Stimulated activated CD4-positive, alpha-beta T cell treated with anti-CD3 and anti-CD28 coated beads, Interleukin-15, amount 100 ng/mL, for 1 hour (primary cell): ENCODE measurements around the gene P4HB.

Experiments
- DNase-seq, 2 donors: peaks; one replicate each; pipeline ENCODE4 v3.0.0-alpha.2; 2020; ENCODE audit warnings: low read depth in 1 of 2, low spot score in 1 of 2

P4HB gene

DNA sequence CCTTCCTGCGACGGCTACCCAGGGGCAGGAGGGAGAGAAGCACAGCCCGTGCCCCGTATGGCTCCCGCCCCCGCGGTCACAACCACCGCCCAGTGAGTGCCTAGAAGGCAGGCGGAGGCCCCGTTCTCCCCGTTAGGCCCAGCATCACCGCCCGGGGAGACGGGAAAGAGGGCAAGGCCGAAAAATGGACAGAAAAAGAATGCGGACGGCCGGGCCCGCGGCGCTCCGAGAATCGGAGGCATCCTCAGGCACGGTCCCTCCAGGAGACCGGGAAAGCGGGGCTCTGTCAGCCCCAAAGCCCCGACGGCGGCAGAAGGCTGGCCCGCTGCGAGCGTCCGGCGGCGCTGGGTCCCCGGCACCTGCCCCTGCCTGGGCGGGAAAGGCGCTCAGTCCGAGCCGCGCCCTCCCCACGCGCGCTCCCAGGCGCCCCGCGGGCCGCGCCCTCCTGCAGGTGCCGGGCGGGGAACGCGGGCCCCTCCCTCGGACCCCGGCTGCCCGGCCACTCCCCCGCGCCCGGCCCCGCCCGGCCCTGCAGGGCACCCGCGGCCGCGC is 27.7 kb downstream of the P4HB start:
- peak in 1 of 2 donors; percentile 38 for DNase-seq

DNA sequence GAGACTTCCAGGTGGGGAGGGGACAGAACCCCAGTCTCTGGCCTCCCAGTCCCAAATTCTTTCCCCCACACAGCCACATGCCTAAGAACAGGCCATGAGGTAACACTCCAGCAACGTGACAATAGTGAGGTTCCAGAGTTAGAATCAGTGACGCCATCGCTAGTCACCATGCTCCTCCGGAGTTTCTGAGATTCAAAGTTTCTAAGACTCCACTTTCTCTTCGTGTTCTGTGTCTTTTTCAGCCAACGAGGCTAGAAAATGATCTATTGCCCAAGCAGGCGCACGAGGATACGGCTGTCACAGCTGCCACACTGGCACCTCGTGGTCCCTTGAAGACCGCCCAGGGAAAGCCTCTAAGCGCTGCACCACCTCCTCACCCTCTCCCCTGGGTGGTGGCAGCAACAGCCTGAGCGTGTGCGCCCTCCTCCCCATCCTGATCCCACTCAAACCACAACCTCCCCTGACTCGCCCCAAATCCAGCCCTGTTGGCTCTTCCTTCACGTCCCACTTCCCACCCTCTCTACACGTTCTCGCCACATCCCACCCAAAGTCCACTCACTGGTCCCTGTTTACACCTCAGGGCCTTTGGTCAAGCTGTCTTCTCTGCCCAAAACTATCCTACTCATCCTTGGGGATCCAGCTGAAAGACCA is 28.3 kb downstream of the P4HB start:
- DNase-seq = peak in 1 of 2 donors; percentile 18

DNA sequence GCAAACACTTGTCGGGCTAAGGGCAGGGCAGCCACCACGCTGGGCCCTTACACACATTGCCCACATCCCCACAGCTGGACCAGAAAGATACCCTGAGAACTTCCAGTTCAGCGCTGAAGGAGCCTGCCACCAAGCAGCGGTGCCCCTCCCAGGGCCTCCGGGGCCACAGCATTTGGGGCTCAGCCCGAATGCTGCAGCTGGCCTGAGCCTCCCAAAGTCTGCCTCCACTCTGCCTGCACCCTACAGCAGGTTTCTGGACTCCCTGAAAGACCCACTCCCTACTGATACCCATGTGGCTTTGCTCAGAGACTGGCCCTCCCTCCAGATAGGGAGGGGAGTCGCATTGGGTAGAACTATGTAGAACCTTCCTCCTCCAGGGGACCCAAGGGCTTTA is 28.8 kb downstream of the P4HB start:
- no peak for DNase-seq

DNA sequence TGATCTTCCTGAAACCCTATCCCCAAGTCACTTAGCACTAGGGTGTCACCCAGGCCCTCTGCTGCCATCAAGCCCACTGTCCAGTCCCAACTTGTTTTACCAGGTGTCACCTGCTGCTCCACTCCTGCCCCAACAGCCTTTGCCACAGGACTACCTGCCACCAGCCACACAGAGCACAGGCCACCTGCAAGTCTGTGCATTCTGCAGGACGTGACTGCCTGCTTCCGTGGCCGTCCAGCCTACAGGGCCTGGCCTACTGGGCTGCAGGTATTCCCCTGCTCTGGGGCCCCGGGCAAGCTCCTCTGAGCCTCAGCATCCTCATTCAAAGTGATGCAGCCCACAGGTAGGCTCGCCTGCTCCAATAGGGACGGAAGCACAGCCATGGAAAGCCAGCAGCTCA is 30.5 kb downstream of the P4HB start:
- no peak for DNase-seq

DNA sequence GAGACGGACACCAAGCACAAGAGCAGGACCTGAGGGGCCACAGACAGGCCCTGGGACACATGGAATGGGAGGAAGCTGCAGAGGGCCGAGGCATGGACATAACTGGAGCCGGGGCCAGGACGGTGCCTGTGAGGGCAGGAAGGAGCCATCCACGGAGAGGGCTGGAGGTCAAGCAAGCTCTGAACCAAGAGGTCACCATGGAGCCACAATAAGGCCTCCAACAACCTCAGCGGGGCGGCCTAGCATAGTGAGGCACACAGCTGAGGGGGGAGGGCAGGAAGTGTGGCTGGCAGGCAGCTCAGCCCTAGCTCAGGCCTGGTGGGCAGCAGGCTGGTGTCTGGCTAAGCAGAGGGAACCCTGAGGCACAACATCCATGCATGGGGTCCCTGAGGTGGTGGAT is 31.7 kb downstream of the P4HB start:
- DNase-seq = no peak

DNA sequence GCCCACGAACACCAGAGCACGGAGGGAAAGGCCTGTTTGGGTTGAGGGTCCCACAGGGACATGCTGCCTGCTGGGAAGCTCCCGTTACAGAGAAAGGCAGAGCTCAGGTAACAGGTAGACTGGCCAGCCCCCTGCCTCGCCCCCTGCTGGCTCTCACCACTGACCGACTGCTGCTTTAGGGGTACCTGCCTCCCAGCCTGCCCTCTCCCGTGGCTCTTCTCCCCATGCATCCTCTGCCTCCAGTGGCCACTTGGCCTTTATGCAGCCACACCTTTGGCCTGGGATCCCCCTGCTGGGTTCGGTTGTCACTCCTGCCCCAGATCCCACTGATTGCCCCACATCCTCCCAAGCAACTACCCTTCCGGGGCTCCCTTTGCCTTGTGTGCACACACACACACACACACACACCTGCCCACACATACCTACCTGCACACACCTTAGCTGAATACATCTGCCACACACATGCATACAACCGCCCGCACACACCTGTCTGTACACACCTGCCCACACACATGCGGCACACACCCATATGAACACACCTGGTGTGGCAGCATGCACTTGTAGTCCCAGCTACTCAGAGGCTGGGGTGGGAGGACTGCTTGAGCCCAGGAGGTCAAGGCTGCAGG is 34.4 kb downstream of the P4HB start:
- no peak for DNase-seq

DNA sequence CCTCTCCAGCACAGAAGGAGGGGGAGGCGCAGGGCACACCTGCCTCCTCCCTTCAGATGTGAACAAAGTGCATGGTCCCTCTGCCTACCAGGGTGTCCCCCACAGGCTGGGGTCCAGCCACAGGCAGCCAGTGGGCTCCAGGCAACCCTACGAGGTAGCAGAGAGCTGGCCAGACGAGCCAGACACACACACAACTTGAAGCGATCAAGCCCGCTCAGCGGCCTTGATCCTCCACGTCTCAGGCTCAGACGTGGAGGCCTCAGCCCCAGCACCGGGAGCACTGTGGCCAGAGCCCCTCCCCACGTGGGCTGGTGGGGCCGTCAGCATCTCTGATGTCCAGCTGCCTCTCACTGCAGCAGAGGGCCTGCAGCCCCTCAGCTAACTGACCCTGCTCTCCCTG is 35.7 kb downstream of the P4HB start:
- no peak for DNase-seq

DNA sequence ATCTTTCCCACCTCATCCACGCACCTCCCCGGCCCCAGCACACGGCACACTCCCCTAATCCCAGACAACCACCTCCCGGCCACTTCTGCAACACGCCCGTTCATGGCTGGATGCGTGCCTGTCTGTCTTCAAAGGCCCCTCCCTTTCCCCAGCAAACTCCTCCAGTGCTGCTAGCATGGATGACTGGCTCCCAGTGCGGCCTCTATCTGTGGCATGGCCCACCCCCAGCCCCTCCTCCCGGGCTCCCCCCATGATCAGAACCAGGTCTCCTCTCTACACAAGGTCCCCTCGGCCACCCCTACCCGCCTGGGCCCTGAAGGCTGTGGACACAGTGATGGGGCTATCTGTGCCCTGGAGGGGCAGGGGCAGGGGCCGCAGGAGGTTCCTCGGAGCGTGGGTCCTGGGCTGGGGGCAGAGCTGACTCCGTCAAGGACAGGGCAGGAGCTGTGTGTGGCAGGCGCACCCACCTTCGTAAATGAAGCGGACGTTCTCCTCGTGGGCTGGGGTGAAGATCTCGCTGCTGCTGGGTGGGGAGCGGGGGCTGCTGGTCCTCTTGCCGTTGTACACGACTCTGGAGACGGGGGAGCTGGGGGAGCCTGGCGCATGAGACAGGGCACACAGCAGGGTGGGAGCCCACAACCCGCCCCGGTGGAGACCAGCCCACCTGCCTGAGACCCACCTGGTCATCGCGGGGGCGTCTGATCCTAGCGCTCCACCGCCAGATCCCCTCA is 36.4 kb downstream of the P4HB start:
- DNase-seq = no peak

DNA sequence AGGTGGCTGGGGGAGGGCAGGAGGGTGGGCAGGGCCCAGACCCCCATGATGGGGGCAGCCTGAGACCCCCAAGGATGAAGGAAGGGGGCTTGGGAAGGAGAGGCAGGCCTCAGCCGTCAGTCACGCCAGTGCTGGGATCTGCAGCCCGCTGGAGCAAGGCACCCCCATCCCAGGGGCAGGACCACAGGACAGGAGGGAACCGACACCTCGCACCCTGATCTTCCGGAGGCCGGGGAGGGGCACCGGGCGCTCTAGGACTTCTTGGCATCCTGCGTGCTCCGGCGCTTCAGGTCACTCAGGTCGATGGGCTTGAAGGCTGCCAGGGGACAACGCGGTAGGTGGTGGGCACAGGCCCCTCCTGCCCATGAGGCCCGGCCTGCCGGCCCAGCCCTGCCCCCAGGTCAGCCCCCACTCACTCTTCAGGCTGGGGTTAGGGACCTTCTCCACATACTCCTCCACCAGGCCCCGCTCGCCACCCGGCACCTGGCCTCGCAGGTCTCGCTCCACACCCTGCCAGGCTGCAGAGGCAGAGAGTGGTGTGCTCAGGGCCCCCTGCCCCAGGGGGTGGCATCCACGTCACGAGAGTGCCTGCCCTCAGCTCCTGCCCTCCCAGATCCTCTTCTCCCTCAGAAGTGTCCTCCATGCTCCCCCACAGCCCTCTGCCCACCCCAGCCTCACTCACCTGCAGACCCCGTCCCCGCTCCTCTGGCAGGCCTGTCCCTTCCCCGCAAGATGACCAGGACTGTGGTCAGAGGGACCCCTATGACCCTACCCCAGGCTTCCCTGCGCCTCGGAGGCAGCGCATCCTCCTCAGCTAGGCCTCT is 37.1 kb downstream of the P4HB start:
- no peak for DNase-seq

DNA sequence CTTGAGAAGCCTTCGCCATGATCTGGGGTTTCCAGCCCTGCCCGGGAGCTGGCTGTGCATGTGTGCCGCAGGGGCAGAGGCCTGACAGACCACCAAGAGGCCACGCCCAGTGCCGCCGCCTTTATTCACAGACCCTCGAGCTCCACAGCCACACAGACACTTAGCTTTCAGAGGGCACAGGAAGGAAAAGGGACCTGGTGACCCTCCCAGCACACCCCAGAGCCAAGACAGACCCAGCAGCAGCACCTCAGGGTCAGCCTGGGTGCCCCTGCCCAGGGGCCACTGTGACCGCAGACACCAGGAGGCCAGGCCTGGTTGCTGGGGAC is 38.1 kb downstream of the P4HB start:
- DNase-seq = no peak

DNA sequence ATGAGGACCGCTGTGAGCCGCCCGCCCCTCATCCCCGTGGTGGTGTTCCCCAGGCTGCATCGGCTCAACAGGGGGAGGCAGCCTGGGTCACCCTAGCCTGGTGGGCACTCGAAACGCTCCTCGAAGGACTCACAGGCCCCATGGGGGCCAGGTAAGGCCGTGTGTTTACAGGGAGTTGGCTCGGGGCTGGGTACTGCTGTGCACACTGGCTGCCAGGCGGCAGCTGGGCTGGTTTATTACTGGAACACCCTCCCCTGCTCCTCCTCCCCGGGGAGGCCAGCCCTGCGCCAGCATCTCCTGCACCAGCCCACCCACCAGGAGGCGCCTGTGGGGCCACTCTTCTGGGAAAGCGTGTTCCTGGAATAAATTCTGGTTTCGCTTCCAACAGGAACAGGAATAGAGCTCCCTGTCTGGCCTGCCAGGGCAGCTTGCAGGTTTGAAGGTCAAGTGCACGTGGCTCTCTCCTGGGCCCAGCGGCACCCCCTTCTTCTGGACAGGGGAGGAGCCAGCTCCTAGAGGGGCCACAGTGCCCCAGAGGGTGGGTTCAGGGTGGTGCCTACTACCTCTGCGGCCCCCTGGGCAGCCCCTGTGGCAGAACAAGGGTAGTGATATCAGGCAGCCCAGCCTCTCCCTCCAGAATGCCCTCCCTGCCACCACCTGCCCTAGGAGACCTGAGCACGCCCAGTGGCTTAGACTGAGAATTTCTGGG is 38.6 kb downstream of the P4HB start:
- no peak for DNase-seq

DNA sequence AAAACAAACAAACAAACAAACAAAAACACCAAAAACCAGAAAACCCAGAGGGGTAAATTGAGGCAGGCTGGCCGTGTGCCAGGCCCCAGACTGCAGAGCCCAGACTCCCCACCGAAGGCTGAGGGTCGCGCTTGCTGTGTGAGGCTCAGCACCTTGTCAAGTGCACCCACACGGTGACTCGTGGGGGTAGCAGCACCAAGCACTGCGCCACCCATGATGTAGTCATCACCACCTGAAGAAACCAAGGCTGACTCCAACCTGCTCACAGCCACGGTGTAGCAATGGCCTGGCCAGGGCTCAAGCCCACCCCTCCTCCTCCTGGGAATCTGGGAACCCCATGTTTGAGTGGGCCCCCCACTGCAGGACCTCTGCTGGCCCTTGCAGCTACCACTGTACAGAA is 39.2 kb downstream of the P4HB start:
- no peak for DNase-seq

DNA sequence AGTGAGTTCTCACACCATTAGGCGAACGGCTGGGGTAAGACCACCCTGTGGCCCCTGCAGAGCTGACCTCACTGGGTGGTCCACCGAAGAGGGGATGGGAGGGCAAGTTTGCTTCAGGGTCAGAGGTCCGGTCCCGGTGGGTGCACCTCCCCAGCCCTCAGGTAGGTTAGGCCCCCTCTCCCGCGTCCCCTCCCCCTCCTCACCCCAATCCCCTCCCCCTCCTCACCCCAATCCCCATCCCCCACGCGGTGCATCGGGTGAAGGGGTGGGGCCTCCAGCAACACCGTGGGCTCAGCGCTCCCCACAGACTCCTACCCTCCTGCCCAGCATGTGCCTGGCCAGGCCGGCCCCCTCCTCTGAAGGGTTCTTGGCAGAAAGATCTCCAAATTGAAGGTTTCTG is 40.6 kb downstream of the P4HB start:
- no peak for DNase-seq

DNA sequence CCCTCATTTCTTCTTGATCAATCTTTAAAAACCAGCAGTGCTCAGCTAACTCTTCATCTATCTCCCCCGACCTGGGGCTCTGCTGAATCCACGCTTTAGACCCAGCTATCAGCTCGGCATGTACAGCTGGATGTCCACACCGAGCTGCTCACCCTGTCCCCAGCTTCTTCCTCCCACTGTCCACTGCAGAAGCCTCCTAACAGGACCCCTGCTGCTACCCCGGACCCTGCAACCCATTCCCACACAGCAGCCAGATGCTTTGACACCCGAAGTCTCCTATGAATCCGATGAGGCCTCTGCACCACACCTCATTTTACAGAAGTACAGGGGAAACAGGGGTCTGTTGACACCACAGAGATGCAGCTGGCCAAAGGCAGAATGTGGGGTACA is 42.6 kb downstream of the P4HB start:
- no peak for DNase-seq

DNA sequence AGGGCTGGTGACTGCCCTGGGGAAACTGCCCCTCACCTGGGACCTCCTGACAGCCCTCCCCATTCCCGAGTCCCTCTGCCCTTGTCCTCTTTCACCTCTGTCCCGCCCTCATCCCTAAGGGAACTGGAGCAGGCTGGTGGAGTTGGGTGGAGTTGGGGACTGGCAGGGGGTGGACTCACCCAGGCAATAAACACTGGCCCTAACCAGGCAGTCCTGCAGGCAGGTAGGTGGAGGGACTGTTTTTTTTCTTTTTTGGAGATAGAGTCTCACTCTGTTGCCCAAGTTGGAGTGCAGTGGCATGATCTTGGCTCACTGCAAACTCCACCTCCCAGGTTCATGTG is 44.7 kb downstream of the P4HB start:
- DNase-seq = no peak

DNA sequence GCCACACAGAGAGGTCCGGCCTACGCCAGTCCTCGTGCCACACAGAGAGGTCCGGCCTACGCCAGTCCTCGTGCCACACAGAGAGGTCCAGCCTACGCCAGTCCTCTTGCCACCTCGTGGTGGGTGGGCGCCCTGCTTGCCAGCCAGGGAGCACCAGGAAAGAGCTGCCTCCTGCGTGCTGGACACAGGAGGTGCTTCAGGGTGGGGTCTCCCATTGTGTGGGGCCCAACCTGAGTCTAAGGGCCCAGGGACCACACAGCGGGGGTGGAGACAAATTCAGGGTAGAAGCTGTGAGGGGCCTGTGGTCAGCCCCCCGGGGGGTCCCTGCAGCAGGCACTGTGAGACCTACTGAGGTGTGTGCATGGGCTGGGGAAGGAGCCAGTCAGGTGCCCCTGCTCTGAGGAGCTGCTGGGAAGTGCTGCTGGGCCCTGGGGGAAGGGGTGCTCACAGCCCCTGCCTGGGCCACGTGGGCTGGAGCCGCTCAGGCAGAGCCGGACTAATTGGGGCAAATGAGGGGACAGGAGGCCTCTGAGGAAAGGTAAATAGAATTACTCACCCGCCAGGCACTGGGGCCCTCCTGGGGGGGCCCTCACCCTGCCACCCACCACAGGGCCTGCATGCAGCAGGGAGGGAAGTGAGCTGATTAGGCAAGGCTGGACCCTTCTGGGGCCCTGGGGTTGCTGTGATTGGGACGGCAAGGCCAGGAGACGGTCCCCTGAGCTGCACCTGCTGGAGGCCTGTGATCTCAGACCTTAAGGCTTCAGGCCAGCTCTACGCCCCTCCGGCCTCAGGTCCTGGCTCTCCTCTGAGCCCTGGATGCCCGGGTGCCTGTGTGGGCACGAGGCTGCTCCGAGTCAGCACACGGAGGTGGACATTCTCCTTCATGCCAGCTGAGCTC is 45.3 kb downstream of the P4HB start:
- DNase-seq = no peak

DNA sequence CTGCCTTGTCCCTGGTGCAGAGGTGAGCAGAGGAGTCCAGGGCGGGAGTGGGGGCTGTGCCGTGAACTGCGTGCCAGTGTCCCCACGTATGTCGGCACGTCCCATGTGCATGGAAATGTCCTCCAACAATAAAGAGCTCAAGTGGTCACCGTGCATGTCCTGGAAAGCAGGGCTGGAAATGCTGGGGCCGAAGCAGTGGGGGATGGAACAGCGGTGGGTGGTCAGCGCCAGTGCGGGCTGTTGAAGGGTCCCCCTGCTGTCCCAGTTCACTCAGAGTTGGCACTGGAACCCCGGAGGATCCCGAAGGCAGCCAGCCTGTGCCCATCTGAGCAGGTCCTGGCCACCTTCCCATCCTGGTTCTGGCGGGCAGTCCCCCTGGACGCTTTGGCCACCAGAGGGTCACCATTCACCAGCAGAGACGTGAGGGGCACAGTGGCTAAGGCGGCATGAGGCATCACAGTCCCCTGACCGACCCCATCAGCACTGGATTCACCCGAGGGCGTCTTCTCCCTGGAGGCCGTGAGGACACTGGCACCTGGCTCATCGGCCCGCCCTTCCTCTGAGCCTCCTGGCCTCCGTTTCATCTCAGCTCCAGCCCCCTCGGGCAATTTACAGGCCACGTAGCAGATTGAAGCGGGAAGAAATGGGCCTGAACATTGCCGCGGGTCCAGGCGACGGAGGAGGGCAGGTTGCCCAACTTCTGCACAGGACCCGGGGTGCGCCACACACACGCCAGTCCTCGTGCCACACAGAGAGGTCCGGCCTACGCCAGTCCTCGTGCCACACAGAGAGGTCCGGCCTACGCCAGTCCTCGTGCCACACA is 46.3 kb downstream of the P4HB start:
- DNase-seq = no peak

DNA sequence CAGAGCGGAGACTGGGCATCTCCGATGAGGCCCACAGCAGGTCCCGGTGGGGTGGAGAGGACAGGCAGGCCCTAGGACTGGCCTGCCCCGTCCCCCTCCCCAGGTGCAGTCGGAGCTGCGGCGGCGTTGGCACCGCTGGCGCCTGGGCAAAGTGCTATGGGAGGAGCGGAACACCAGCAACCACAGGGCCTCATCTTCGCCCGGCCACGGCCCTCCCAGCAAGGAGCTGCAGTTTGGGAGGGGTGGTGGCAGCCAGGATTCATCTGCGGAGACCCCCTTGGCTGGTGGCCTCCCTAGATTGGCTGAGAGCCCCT is 47.0 kb downstream of the P4HB start:
- no peak for DNase-seq

DNA sequence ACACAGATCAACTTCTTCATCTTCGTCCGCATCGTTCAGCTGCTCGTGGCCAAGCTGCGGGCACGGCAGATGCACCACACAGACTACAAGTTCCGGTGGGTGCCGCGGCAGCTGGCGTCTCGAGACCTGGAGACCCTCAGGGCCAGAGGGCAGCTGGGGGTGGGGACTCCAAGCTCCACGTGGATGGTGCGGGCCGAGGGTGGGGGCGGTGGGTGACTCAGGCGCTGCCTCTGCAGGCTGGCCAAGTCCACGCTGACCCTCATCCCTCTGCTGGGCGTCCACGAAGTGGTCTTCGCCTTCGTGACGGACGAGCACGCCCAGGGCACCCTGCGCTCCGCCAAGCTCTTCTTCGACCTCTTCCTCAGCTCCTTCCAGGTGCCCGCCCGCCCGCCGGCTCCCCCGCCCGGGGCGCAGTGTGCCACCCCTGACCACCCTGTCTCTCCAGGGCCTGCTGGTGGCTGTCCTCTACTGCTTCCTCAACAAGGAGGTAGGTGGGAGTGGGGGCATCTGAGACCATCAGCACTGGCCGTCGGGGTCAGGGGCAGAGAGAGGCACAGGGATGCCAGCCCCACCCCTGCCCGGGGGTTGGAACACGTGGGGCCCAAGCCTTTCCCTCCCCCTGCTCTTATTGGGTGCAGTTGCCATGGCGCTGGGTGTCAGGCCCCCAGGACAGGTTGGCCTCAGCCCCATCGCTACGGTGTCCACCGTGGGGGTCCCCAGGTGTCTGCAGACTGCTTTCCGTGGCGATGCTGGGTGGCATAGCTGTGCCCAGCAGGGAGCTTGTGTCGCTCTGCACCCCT is 47.6 kb downstream of the P4HB start:
- DNase-seq = no peak
